Hematopoietic multipotent progenitor cell (in vitro differentiated cells): Measurements from ENCODE around the gene THRB. TPM values are rescaled to one million over a fixed set of nuclear protein-coding genes. Genes with fewer than 3 reads are reported as not detected.

ENCODE experiments used
- DNase-seq, 3 donors: peaks; one replicate each; pipeline ENCODE4 v3.0.0-alpha.2; 2011 to 2015; ENCODE audit warnings: low read depth in 2 of 3, low spot score in 2 of 3
- total RNA-seq: library from RNA; depleted of rRNA; stranded (reverse); fragments of >200 nt; gene quantifications from one replicate; pipeline ENCODE4 v1.2.3, GENCODE V29; 2012

THRB gene
- total RNA-seq, 1 donor: 5.7 TPM

DNA sequence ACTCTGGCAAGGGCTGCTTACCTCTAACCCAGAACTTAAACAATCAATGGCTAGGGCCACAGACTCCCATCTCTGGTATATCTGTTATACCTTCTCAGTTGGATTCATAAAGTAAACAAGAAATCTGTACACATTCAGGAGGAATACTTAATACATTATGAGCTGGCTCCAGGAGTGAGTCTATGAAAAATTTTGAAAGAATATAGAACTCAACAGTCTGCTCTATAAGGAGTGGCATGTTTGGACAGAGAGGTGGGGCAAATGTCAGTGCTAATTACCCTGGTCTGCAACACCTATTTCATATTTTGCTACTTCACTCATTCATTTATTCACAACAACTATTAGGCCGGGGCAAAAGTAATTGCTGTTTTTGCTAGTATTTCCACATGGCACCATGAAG is 245.1 kb downstream of the THRB start:
- no peak for DNase-seq

DNA sequence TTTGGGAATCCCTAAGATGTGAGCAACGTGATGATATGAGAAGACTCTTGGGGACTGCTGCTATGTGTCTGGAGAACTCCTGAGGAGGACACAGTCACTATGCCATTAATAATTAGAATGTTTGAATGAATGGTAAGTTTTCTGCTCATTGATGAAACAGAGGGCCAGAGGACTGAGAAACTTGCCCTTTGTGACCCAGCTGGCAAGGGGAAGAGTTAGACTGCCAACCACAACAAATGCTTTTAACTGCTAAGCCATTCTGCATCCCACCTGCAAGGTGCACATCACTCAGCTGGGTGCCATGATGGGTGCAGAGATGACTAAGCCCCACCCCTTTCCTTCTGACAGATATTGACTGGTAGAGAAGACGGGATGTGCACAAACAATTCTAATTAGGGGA is 249.6 kb downstream of the THRB start:
- no peak for DNase-seq

DNA sequence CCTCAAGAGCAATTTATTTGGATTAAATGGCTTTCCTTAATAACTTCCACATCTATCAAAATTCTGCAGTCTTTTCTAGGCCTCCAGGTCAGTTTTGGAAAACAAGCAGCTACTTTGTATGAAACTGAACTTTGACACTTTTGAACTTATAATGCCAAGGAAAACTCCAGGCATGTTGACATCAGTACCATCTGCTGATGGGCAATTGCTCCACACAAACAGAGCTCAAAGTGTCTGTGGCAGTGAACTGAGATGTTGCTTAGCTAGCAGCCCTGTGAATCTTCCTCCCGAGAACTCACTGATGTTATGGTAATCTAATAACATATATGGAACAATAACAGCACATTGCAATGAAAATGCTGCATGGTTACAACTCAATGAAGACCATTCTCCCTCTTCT is 250.2 kb downstream of the THRB start:
- no peak for DNase-seq

DNA sequence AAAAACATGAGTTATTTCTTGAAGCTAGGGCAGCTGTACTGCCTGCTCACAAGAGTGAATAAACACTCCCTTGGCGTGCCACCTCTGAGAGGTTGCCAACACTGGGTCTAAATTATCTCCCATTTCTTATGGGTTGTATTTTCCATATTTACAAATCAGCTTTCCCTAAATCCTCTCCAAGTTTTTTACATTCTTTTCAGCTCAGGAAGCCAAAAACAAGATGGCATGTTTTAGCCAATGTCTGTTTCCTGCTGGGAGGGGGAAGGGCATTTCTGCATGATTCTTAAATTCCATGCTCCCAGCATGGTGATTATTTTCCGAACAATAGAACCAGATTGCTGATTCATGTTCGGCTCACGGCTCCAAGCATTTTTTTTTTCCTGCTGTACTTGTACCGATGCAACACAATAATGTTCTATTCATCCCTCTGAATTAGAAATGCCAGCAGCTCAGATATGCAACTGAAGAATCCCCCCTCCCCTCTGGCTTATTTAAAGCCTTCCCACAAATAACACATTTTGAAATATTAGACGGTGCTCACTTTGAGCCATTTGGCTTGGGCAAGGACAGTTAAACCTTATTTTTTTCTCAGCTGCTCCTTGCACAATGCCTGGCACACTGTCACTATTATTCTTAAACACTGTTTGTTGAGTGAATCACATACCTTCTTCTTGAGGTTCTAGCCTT is 252.5 kb downstream of the THRB start:
- no peak for DNase-seq

DNA sequence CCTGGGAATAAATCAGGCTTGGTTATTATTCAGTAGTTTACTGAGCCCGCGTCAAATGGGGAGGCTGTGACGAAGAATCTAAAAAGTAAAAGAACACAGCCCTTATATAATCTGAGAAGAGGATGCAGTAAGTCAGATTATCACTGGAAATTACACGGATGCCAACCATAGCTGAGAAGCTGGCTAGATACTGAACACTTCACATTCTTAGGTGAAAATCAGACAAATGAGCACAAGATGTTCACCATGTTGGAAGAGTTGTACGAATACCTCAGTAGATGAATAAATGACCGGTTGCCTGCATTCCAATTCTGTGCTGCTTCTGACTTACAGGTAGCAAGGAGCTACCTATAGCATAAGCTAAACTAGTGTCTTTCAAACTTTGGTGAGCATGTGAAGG is 254.3 kb downstream of the THRB start:
- no peak for DNase-seq

DNA sequence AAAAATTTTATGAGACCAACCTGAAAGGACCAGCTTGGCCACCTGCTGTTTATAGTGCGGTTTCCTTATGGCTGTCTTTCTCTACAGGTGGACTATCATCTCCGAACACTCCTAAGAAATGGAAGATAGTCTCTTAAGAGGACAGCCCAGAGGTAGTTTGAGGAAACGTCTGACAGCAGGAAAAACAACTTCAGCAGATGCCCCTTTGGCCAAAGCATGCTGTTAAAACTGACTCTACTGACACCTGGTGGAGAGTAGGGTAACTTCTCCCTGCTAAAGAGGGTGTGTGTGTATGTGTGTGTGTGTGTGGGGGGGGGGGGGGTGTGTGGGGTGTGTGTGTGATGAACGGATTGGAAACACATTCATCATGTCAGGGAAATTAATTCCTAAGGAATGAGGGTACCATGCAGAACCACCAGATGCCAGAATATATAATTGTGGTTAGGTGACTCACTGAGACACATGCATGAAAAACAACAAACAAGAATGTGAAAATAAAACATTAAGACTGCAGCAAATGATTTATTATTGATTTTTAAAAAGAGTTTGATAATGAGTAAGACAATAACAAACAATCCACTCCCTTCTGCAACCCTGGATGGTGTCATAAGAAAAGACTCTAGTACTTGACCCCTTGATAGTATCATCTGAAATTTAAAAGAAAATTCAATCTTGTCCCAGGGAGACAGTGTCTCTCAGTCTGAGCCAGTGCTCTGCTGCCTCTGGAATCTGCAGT is 256.5 kb downstream of the THRB start:
- peak; percentile 11 to 82 (median 76) for DNase-seq

DNA sequence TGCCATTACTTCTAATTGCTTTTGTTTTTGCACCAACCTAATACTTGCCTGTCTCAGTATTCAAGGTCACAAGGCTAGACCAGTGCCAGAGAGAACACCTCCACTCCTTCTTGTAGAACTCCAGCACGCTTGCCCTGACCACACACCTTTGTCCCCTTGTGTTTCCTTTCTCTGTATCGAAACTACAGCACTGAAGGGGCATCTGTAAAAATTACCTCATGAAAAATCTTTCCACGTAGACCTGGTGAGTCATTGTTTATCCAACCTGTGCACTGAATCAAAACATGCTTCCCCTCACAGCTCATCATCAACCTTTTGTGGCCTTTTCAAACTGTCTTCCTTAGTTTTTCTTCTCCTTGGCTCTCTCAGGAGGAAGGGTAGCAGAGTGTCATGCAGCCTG is 259.5 kb downstream of the THRB start:
- DNase-seq: no peak

DNA sequence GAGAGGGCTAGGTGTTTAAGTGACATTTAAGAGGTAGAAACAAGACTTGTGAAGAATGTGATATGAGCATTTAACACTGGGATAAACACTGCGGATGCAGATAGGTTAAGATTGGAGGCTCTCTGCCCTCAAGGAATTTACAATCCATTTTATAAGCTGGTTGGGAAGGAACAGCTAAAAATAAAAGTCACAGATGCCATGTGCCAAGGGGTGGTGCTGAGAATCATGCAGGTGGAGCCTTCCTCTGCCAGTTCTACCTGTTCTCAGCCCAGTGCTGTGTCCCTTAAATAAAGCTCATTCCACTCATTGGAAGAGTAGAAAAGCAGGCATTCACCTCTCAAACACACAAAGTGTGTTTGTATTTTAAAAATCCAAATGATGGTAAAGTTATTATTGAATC is 261.9 kb downstream of the THRB start:
- no peak for DNase-seq

DNA sequence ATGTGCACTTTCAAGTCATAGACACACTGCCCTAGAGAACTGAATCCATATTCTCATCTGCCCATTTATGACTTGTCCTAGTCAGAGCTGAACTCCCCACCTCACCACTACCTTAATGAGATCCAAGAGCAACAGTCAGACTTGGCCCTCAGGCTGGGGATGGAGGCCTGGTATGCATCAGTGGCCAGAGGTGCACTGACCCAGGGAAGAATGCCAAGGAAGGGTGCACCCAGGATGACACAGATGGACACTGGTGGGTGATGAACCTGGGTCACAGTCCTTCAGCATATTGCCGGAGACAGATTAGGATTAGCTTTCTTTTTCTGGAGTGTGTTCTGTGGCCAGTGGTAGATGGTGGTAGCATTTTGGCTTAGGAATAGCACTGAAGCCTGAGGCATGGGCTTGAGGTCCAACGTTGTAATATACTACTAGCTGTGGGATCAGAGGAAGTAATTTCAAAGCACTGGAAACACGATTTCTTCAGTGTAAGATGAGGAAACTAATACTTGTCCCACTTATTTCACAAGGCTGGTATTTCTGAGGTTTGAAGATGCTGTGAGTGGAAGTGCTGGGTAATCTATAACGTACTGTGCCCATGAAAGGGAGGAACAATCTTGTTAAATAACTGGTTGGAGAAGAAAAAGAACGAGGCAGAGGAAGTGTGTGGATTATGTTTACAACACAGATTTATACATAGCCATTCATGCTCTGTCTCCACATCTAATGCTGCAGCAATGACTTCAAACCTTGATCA is 265.0 kb downstream of the THRB start:
- no peak for DNase-seq

DNA sequence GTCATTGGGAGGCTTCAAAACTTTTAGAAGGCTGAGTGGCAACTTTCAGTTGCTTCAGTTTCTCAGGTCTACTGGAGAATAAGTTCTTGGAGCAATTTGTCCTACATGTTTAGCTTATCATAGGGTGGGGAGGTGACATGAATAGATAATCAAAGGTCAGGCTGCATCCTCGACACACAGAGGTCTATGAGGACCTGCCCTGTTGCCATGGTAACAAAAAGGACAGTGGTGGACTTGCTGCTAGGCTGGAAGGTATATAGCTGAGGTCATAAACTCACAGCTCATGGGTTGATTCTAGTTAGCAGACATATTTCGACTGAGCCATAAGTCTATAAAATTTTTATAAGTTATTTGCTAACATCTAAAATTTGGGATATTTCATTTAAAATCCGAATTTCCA is 267.0 kb downstream of the THRB start:
- no peak for DNase-seq

DNA sequence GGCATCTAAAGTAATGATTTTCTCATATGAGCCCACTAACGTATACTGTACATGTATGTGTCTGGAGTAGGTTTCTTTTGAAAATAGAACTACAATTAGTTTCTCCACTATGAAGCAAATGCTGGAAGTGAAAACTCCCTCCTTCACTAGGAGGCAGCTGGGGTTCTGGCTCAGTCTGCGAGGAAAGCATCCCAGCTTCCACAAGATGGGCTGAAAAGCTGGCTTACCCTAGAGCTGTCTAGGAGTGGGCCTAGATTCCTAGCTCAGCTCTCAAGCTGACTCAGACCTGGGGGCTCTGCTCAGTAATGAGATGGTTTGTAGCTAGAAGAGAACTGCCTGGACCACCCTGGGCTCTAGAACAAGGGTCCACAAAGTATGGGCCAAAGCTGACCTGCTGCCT is 268.3 kb downstream of the THRB start:
- no peak for DNase-seq

DNA sequence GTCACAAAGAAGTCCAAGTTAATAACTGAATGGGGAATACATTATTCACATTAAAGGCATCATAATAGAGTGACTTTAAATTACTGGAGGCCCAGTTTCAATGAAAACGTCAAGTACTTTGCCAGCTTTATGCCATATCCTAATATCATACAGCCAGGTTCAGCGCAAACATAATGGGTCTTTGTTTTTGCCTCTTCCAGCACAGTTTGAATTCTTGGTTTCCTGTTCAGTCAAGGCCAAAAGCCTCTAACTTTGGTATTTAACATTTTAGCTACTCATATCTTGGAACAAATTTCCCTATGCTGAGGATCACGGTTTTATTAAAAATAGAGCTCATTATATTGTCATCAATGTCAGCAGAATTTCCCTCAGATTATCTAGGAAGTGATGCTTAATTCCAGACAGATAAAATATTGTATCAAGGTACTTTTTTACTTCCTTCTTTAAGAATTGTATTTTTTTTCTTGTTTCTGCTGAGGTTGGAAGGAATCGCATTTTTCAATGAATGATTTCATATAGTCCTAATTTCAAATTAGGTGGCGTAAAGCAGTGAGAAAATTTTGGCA is 269.2 kb downstream of the THRB start:
- no peak for DNase-seq

DNA sequence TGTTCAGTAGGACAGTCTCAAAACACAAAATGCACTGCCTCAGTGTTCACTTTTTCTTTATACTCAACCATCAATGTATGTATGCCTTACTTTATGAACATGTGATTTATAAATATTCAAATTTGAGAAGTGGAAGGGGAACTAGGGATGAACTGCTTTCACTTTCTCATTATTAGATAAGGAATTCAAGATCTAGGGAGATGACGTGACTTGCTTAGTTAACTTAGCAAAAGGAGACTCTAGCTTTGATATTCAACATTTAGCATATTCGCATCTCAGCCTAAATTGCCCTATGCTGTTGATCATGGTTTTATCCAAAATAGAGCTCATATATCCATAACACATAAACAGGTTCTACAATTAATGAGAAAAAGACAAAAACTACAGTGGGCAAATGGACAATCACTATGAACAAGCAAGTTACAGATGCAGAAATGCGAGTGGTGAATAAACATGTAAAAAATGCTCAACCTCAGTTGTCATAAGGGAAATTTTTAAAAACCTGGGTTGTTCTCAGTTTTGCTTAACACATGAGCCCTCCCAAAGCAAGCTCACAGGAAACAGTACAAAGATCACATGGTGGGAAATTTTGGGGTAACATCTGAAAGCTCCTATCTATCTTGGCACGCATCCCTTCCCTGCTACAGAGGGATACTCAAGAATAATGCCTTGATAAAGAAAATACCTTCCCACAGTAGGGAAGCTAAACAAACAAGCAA is 269.8 kb downstream of the THRB start:
- no peak for DNase-seq

DNA sequence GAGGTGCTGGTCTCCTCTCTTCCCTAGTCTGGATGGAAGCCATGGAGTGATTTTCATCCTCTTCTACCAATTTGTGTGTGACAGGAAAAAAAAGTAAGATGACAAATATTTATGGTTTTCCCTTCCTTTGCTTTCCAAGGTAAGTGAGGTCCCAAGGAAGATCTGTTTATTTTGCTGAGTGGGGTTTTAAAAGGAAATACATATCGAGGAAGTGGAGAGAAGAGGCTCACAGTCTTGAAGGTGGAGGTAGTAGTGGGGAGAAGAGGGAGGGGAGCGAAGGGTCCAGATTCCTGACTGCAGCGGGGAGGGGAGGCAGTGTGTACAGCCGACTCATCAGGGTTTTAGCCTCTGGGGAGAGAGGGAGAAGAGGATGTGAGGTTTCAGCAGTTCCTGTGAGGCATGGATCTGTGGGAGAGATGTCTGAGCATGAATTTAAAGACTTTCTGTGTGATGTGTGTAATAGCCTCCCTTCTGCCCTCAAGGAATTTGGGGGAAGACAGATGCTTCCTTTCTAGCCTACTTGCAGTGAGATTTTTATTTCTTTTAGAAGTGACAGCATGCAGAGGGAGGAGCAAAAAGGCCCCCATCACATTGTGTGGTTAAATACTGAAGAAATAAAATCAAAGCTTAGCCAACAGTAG is 272.4 kb downstream of the THRB start:
- peak in 1 of 3 donors; percentile 30 for DNase-seq

DNA sequence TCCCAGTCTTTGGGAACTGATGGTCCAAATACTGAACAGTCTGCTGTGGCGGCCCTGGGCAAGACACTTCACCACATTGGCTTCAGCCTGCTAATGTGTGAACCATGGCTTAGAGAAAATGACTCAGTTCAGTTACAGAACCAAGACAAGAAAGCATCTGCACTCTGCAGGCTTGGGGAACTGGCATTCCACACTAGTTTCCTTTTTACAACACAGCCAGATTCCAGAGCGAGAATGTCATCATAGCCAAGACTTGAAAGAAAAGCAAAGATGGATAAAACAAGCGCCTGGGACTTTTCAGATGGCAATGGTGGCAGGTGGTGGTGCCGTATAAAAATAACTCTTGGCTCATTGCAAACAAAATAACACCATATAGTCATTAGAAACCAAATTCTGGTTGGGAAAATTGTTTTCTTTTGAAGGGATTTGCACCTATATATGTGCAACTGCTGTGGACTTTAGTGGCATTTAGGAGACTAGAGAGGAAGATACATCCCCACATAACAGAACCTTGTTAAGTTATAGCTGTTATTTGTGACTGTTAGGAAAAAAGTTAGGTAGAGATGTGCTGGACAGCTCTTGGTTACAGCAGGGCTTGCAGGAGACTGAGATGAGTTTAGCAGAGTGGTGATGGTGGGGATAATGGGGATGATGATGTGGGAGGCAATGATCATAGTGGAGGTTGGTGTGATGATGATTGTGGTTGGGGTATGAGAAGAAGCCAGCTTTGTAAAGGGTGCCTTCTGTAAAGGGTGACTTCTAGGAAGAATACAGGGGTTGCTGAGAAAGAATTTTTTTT is 273.6 kb downstream of the THRB start:
- DNase-seq: no peak

DNA sequence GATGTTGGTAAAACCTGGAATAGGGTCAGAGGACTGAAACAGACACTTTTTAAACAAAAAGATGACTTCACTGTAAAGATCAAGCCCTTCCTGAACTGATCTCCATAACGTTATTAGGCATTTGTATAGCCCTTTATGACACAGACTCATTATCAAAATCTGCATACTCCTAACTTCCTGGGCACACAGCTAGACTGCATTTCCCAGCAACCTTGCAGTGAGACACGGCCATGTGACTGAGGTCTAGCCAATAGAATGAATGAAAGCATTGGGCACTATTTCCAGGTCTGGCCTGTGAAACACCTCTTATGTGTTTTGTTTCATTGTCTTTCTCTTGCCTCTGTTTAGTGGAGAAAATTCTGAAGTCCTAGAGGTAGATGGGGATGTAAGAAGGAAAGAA is 279.1 kb downstream of the THRB start:
- no peak for DNase-seq

DNA sequence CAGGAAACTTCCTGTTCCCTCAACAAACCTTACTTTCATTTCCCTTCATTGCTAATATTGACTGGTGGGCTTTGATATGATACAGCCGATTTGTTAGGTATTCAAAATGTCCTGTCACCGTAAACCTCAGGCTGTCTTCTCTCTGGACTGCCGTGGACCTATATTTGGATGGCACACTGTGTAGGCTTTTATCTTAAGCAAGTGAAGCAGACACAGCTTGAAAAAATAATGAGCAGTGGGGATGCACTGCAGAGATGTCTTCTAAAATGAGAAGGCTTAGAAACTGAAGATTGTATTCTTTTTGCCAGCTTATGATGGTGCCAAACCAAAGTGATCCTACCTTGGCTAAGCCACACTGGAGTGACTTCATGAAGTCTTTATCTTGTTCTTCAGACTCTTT is 283.3 kb downstream of the THRB start:
- DNase-seq: no peak

DNA sequence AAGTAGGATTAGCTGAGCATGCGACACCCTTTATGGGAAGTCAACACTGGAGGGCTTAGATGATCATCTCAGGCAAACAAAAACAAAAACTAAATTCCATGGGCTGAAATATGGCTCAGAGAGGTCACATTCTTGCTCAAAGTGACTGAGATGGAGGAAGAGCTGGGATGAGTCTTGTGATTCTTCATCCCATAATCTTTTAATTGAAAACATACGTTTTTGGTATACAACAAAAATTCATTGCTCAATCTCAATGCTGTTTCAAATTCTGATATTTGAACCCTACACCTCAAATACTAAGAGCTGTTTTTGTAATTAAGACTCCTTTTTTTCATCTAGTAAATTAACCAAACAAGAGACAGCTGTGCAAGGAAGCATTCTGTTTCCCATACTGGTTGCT is 292.6 kb downstream of the THRB start:
- DNase-seq: no peak

DNA sequence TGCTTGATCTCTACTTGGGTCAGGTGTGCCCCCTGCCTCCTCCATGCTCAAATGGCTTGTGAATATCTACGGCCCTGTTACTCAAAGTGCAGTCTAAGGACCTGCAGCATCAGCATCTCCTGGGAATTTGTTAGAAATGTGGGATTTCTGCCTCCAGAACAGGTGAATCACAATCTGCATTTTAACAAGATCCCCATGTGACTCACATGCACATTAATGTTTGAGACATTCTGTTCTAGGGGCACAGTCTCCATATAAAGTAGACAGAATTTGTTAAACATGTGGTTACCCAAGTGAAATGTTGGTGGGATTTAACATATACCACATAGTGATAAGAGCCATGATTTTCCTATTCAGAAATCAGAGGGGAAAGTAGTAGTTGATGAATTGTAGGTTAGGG is 293.3 kb downstream of the THRB start:
- no peak for DNase-seq
